Endothelial cell of umbilical vein (primary cell): ENCODE data around the gene PARK7. TPM values are rescaled to one million over a fixed set of nuclear protein-coding genes. Genes with fewer than 3 reads are reported as not detected.

Source experiments
- BruUV-seq: library from RNA; stranded (reverse); fragments of 400-500 nt; replicated peaks from 2 replicates; lab custom pipeline; 2021; lab: Mats Ljungman, UMichigan
- CTCF ChIA-PET: fragments of 300-600, 350-600 bp; sonication (Branson Sonifier 250); formaldehyde crosslinking; loops from one replicate; lab custom pipeline; 2021; ENCODE audit warnings: antibody characterized with exemption, inconsistent platforms; lab: Charles Lee
- POLR2A ChIA-PET: fragments of 300-600, 350-600 bp; sonication (Branson Sonifier 250); formaldehyde crosslinking; loops from one replicate; lab custom pipeline; 2021; ENCODE audit warnings: antibody characterized with exemption, inconsistent platforms; lab: Charles Lee
- DNase-seq: peaks from one replicate; pipeline ENCODE4 v3.0.0-alpha.2; 2011; ENCODE audit warnings: low read depth, low spot score
- FAIRE-seq: peaks from 2 replicates; lab custom pipeline; 2011; peaks lifted over from hg19 to GRCh38; lab: Jason Lieb, UNC
- H2AFZ ChIP-seq: 2 replicates; pipeline ENCODE4 v1.6.0; 2012; ENCODE audit warnings: low read depth, low read length, control low read depth, inconsistent platforms
- H3K27ac ChIP-seq: 2 replicates; pipeline ENCODE4 v1.5.1; 2011; ENCODE audit warnings: low read depth, mild to moderate bottlenecking, control low read depth, low read length, moderate library complexity; ENCODE audit not compliant: insufficient read depth
- H3K27me3 ChIP-seq, 2 experiments: 2 replicates each; pipeline versions ENCODE4 v1.6.0 to v1.6.1; 2011; ENCODE audit warnings: low read length in 2 of 2, mixed read lengths in 1 of 2; ENCODE audit not compliant: control insufficient read depth in 2 of 2, insufficient read depth in 2 of 2
- H3K36me3 ChIP-seq, 2 experiments: 2 replicates in 1 of 2; 3 replicates in 1 of 2; pipeline ENCODE4 v1.5.1; 2011; ENCODE audit warnings: low read length in 2 of 2, mild to moderate bottlenecking in 1 of 2, moderate library complexity in 1 of 2; ENCODE audit not compliant: control insufficient read depth in 2 of 2, insufficient read depth in 2 of 2; ENCODE audit errors: extremely low read depth in 1 of 2
- H3K4me1 ChIP-seq: 3 replicates; pipeline ENCODE4 v1.5.1; 2011; ENCODE audit warnings: mild to moderate bottlenecking, low read length; ENCODE audit not compliant: control insufficient read depth, insufficient read depth; ENCODE audit errors: extremely low read depth
- H3K4me2 ChIP-seq: 2 replicates; pipeline ENCODE4 v1.6.1; 2011; ENCODE audit warnings: low read length, control low read depth, mixed read lengths; ENCODE audit not compliant: insufficient read depth
- H3K4me3 ChIP-seq, 3 experiments: fragments of 200-600 bp in 1 of 3; sonication (generic), shearing (Covaris generic) in 1 of 3; replicated peaks in 1 of 3; 2 replicates each; pipeline ENCODE4 v1.5.1; 2011 to 2016; ENCODE audit warnings: control low read depth in 3 of 3, low read length in 3 of 3, mild to moderate bottlenecking in 2 of 3, inconsistent platforms in 1 of 3, low read depth in 1 of 3, moderate library complexity in 1 of 3; ENCODE audit not compliant: insufficient read depth in 1 of 3
- H3K79me2 ChIP-seq: 2 replicates; pipeline ENCODE4 v1.6.0; 2012; ENCODE audit warnings: low read length, inconsistent platforms; ENCODE audit not compliant: control insufficient read depth, insufficient read depth
- H3K9ac ChIP-seq: replicated peaks from 2 replicates; pipeline ENCODE3; 2011; ENCODE audit warnings: low read length, control low read depth; ENCODE audit not compliant: insufficient read depth; ENCODE audit errors: extremely low read depth
- H3K9me1 ChIP-seq: replicated peaks from 3 replicates; pipeline ENCODE4 v1.6.0; 2011; ENCODE audit warnings: mild to moderate bottlenecking, low read length; ENCODE audit not compliant: control insufficient read depth, insufficient read depth; ENCODE audit errors: extremely low read depth
- H3K9me3 ChIP-seq: replicated peaks from 2 replicates; pipeline ENCODE4 v1.5.1; 2012; ENCODE audit warnings: low read length, inconsistent platforms; ENCODE audit not compliant: control insufficient read depth, insufficient read depth
- H4K20me1 ChIP-seq: replicated peaks from 2 replicates; pipeline ENCODE3; 2011; ENCODE audit warnings: mild to moderate bottlenecking, low read length; ENCODE audit not compliant: control insufficient read depth, insufficient read depth; ENCODE audit errors: extremely low read depth
- EZH2 ChIP-seq: IDR thresholded peaks from 2 replicates; pipeline ENCODE4 v1.6.1; 2012; ENCODE audit warnings: borderline replicate concordance, low read depth, mild to moderate bottlenecking, moderate library complexity, low read length, inconsistent platforms; ENCODE audit not compliant: severe bottlenecking
- FOS ChIP-seq: IDR thresholded peaks from 2 replicates; pipeline ENCODE4 v1.6.1; 2011; ENCODE audit warnings: mild to moderate bottlenecking, low read length, moderate library complexity, borderline replicate concordance; ENCODE audit not compliant: insufficient read depth
- GATA2 ChIP-seq: IDR thresholded peaks from 2 replicates; pipeline ENCODE4 v1.7.0; 2011; ENCODE audit warnings: low read depth, mild to moderate bottlenecking, moderate library complexity, mixed read lengths, low read length; ENCODE audit not compliant: insufficient read length, insufficient read depth
- JUN ChIP-seq: IDR thresholded peaks from 2 replicates; pipeline ENCODE4 v1.6.1; 2011; ENCODE audit warnings: borderline replicate concordance, low read depth; ENCODE audit not compliant: insufficient read length, insufficient read depth
- MYC ChIP-seq: IDR thresholded peaks from one replicate; pipeline ENCODE4 v1.6.1; 2011; ENCODE audit warnings: mild to moderate bottlenecking, low read depth, low read length
- POLR2A ChIP-seq: IDR thresholded peaks from 2 replicates; pipeline ENCODE4 v1.6.1; 2012; ENCODE audit warnings: low read depth, mild to moderate bottlenecking, control low read depth, low read length
- POLR2AphosphoS5 ChIP-seq: IDR thresholded peaks from 2 replicates; pipeline ENCODE4 v1.6.1; 2012; ENCODE audit warnings: low read depth, mild to moderate bottlenecking, control low read depth, low read length, moderate library complexity; ENCODE audit not compliant: insufficient read depth
- dilution Hi-C: fragments of 300-500 bp; cut with MboI; formaldehyde crosslinking; loops from one replicate; pipeline ENCODE4 v1.15.0; 2019; ENCODE audit warnings: low sequenced_read_pairs; ENCODE audit not compliant: extremely low pct_ligation_motif_present
- intact Hi-C: fragments of 100-400 bp; cut with micrococcal nuclease; formaldehyde crosslinking; loops from one replicate; pipeline ENCODE4 v1.10.0; 2022
- polyA plus RNA-seq, 4 experiments: library from polyadenylated mRNA; depleted of rRNA in 3 of 4; stranded (reverse) in 3 of 4; unstranded in 1 of 4; fragments of >200 nt; gene quantifications; 2 replicates each; pipeline versions ENCODE4 v1.2.1 to v1.2.3, GENCODE V29; 2011 to 2012; ENCODE audit warnings: missing spikeins in 1 of 4
- total RNA-seq: library from RNA; stranded (reverse); gene quantifications from 2 replicates; pipeline ENCODE4 v1.2.3, GENCODE V29; 2021
- TF ChIP-seq, protein P1 (sequence below), 2 donors: IDR thresholded peaks; 1 replicate in 1 of 2; 2 replicates in 1 of 2; pipeline ENCODE4 v1.5.1; 2011; ENCODE audit warnings: low read length in 2 of 2, mild to moderate bottlenecking in 2 of 2, moderate library complexity in 2 of 2, control low read depth in 1 of 2, inconsistent platforms in 1 of 2, low read depth in 1 of 2; ENCODE audit not compliant: insufficient read depth in 1 of 2; ENCODE audit errors: extremely low read depth in 1 of 2
- TF ChIP-seq, protein P2 (sequence below): IDR thresholded peaks from 2 replicates; pipeline ENCODE4 v1.6.1; 2011; ENCODE audit not compliant: insufficient read depth, insufficient read length

PARK7 gene
- total and polyA plus RNA-seq, 2 donors (not counting 3 experiments of a cell fraction or from before 2014, with no cell fraction given) = 203 to 294 TPM

DNA sequence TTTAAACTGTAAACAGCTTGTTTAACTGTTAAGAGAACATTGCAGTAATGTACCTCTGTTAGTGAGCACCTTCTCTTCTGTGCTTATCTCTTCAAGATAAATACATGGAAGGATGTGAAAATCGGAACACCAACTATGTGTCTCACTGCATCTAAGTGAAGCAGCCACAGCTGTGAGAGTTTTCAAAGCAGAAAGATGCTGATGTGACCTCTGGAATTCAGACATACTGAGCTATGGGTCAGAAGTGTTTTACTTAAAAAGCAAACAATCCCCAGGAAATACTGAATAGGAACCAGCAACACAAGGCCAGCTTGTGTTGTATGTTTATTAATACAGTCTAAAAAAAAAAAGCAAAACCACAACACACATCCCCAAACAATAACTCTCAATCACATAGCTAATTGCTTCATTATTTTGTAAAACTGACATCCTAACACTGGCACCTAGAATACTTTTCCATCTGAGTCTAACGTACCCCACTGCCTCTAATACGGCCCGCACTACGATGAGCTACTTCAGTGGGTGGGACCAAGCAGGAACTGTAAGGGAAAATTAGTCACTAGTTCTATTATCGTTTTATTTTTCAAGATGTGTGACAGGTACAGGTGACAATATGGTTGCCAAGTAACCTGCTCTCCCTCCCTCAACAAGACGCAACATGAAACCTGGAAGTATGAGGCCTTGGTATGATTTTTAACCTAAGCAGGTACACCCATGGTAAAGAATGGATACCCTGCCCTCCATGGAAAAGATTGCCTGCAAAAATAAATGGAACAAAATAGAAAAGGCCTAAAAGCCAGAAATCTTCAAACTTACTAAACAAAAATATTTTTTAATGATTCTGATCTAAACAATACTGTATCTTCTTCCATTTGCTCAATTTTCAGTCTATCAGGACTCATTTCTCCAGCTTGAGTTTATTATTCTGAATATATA, 50.7 kb downstream of the PARK7 start:
- H3K4me3 ChIP-seq = no peak overlapping the region
- POLR2A ChIA-PET = no interaction called here

More for the DNA sequence above, 50.7 kb downstream of the PARK7 start:
- DNase-seq = no peak
- no peak for TF ChIP-seq FOS
- TF ChIP-seq, protein P1, sequence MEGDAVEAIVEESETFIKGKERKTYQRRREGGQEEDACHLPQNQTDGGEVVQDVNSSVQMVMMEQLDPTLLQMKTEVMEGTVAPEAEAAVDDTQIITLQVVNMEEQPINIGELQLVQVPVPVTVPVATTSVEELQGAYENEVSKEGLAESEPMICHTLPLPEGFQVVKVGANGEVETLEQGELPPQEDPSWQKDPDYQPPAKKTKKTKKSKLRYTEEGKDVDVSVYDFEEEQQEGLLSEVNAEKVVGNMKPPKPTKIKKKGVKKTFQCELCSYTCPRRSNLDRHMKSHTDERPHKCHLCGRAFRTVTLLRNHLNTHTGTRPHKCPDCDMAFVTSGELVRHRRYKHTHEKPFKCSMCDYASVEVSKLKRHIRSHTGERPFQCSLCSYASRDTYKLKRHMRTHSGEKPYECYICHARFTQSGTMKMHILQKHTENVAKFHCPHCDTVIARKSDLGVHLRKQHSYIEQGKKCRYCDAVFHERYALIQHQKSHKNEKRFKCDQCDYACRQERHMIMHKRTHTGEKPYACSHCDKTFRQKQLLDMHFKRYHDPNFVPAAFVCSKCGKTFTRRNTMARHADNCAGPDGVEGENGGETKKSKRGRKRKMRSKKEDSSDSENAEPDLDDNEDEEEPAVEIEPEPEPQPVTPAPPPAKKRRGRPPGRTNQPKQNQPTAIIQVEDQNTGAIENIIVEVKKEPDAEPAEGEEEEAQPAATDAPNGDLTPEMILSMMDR (IDR thresholded peaks at IDR 0.05; ENCODE audit: extremely low read depth in 1 of 2, insufficient read depth in 1 of 2, low read depth in 1 of 2, low read length in 2 of 2) = no peak
- TF ChIP-seq JUN = no peak
- no peak for TF ChIP-seq POLR2A
- TF ChIP-seq POLR2AphosphoS5 = no peak
- TF ChIP-seq GATA2 = no peak
- no peak for TF ChIP-seq EZH2
- TF ChIP-seq, protein P2, sequence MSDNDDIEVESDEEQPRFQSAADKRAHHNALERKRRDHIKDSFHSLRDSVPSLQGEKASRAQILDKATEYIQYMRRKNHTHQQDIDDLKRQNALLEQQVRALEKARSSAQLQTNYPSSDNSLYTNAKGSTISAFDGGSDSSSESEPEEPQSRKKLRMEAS = no peak
- TF ChIP-seq MYC = no peak
- dilution Hi-C loops (loop anchor here (10.0 kb wide), 1 partner anchor 303 kb away; the partner anchor contains the start of gene SLC45A1), intact Hi-C loops (no loop called here)
- no TSS peak for BruUV-seq
- FAIRE-seq = no peak
- CTCF ChIA-PET = interaction anchor here (0.9 to 10.4 kb wide), 4 partner anchors 18 to 337 kb away, joined by 3 to 396 read pairs (median 48); no protein-coding TSS in a partner anchor
- Histone ChIP-seq H3K27ac (no peak overlapping the region), H3K9ac (no peak overlapping the region), H3K79me2 (peaks cover 45% of the 10 kb centered on the region), H4K20me1 (peaks cover 2% of the 10 kb centered on the region), H3K9me3 (no peaks in the 10 kb centered on the region), H3K27me3 (no peaks in the 10 kb centered on the region), H2AFZ (no peak overlapping the region), H3K36me3 (peaks cover 21% of the 10 kb centered on the region in 2 experiments), H3K9me1 (no peaks in the 10 kb centered on the region), H3K4me2 (no peak overlapping the region), H3K4me1 (peaks cover 24% of the 10 kb centered on the region)
